Upper lobe of right lung (tissue), 1 donor: ENCODE data around the gene VAMP3. TPM values are rescaled to one million over a fixed set of nuclear protein-coding genes. Genes with fewer than 3 reads are reported as not detected.
"Not testable (repeated sequence)": the region's sequence is repeated elsewhere in the genome, so short reads cannot be mapped to it uniquely, and the experiment has no call there.

Experiments used
- ATAC-seq: fragments of 200-7000 bp; cut with Tn5 transposase; one replicate; pipeline ENCODE4 v1.9.1; 2020; ENCODE audit warnings: mild to moderate bottlenecking, moderate library complexity
- DNase-seq: peaks from one replicate; pipeline ENCODE4 v3.0.0-alpha.2; 2020
- H3K27ac ChIP-seq: fragments of 200-600 bp; one replicate; pipeline ENCODE4 v1.8.0; 2022
- H3K27me3 ChIP-seq: fragments of 200-600 bp; one replicate; pipeline ENCODE4 v1.8.0; 2022; ENCODE audit warnings: mild to moderate bottlenecking
- H3K36me3 ChIP-seq: fragments of 200-600 bp; one replicate; pipeline ENCODE4 v1.8.0; 2022
- H3K4me1 ChIP-seq: fragments of 200-600 bp; one replicate; pipeline ENCODE4 v1.8.0; 2022
- H3K4me3 ChIP-seq: fragments of 200-600 bp; one replicate; pipeline ENCODE4 v1.8.0; 2022; ENCODE audit warnings: mild to moderate bottlenecking
- H3K9me3 ChIP-seq: fragments of 200-600 bp; one replicate; pipeline ENCODE4 v1.8.0; 2022
- intact Hi-C: fragments of 100-400 bp; cut with DNase I; formaldehyde crosslinking; loops from one replicate; pipeline ENCODE4 v1.11.0; 2022
- total RNA-seq: library from RNA; stranded (reverse); fragmentation: NEBNext Ultra II Directional; extraction: Animal tissue kit (Norgen Biotek cat#: 25700); gene quantifications from one replicate; pipeline ENCODE4 v1.2.1, GENCODE V29; 2021
- TF ChIP-seq, protein P1 (sequence below): fragments of 200-600 bp; IDR thresholded peaks from one replicate; pipeline ENCODE4 v1.8.0; 2022; ENCODE audit warnings: antibody characterized with exemption
- donor health status: DM: no; HTN: yes; CAD: no; lungs with severe emphysema.

The VAMP3 gene
- total RNA-seq, 1 donor from 2014 or later, result 129 TPM

- Histone ChIP-seq H3K4me1 (peaks cover 15% of the 10 kb centered on the region), H3K36me3 (peaks cover 73% of the 10 kb centered on the region), H3K9me3 (no peaks in the 10 kb centered on the region), H3K27me3 (no peaks in the 10 kb centered on the region), H3K4me3 (no peak overlapping the region), H3K27ac (no peak overlapping the region)
- DNase-seq, result no peak
- ATAC-seq, result no peak
- TF ChIP-seq, protein P1, sequence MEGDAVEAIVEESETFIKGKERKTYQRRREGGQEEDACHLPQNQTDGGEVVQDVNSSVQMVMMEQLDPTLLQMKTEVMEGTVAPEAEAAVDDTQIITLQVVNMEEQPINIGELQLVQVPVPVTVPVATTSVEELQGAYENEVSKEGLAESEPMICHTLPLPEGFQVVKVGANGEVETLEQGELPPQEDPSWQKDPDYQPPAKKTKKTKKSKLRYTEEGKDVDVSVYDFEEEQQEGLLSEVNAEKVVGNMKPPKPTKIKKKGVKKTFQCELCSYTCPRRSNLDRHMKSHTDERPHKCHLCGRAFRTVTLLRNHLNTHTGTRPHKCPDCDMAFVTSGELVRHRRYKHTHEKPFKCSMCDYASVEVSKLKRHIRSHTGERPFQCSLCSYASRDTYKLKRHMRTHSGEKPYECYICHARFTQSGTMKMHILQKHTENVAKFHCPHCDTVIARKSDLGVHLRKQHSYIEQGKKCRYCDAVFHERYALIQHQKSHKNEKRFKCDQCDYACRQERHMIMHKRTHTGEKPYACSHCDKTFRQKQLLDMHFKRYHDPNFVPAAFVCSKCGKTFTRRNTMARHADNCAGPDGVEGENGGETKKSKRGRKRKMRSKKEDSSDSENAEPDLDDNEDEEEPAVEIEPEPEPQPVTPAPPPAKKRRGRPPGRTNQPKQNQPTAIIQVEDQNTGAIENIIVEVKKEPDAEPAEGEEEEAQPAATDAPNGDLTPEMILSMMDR, result no peak
- intact Hi-C loops, result no loop called here
Measured at GRCh38 chr1:7789828-7790227, 18.7 kb downstream of the VAMP3 start.

GRCh38 chr1:7791027-7791426 is 19.9 kb downstream of the VAMP3 start:
- intact Hi-C loops, DNase-seq, H3K4me3 ChIP-seq, H3K9me3 ChIP-seq, H3K27ac ChIP-seq, H3K27me3 ChIP-seq, ATAC-seq: not testable (repeated sequence)
- peaks cover 13% of the 10 kb centered on the region for H3K4me1 ChIP-seq
- peaks cover 85% of the 10 kb centered on the region for H3K36me3 ChIP-seq

DNA sequence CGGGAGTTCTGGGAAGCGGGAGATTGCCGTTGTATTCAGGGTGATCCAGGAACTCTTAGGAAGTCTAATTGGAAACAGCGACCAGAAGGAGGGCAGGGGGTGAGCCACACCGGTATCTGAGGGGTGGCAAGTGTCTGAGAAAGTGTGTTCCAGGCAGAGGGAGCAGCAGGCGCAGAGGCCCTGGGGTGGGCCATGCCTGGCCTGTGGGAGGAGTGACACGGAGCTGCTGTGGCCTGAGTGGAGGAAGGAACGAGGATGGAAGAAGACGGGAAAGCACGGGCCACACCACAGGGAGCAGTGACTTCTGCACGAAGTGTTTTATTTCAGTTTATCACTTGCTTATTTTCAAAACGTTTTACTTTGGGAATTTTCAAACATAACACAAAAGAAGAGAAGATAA is 24.3 kb downstream of the VAMP3 start:
- Histone ChIP-seq H3K36me3 (peaks cover 72% of the 10 kb centered on the region), H3K9me3 (no peaks in the 10 kb centered on the region), H3K4me3 (no peak overlapping the region), H3K27ac (no peak overlapping the region), H3K4me1 (no peaks in the 10 kb centered on the region), H3K27me3 (no peaks in the 10 kb centered on the region)
- ATAC-seq, result no peak
- intact Hi-C loops, result no loop called here
- TF ChIP-seq, protein P1, result no peak
- DNase-seq, result no peak

DNA sequence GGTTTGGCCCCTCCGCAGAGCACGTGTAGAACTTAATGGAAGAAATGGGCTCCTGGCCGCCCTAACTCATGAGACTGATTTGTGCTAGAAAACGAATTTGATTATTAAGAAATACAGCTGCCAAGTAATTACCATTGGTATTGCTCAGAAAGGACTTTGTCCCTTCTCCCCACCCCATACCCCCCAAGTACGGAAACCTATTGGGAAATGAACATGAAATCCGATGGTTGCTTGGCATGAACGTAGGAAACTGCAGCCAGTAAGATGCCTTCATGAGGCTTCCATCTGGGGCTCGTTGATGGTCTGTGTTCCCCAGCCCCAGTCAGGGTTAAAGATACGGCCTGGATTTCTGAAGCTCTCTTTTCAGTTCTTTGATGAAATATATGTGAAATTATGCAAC is 34.4 kb downstream of the VAMP3 start:
- peaks cover 88% of the 10 kb centered on the region for H3K36me3 ChIP-seq
- H3K4me3 ChIP-seq, result no peak overlapping the region
- ATAC-seq, result no peak
- DNase-seq, result no peak
- no peak overlapping the region for H3K27ac ChIP-seq
- H3K27me3 ChIP-seq, result no peaks in the 10 kb centered on the region
- no peaks in the 10 kb centered on the region for H3K4me1 ChIP-seq
- no peaks in the 10 kb centered on the region for H3K9me3 ChIP-seq
- TF ChIP-seq, protein P1, result no peak
- intact Hi-C loops, result no loop called here

GRCh38 chr1:7808253-7808844 is 37.3 kb downstream of the VAMP3 start:
- TF ChIP-seq, protein P1, result peak; percentile 54
- Histone ChIP-seq H3K27ac (no peak overlapping the region), H3K27me3 (no peaks in the 10 kb centered on the region), H3K4me1 (no peaks in the 10 kb centered on the region), H3K9me3 (no peaks in the 10 kb centered on the region), H3K4me3 (no peak overlapping the region), H3K36me3 (peaks cover 76% of the 10 kb centered on the region)
- intact Hi-C loops, result no loop called here
- no peak for ATAC-seq
- no peak for DNase-seq

- peaks cover 75% of the 10 kb centered on the region for H3K36me3 ChIP-seq
- DNase-seq, result no peak
Measured at GRCh38 chr1:7809742-7810141, 38.6 kb downstream of the VAMP3 start.

More at GRCh38 chr1:7809742-7810141, 38.6 kb downstream of the VAMP3 start:
- ATAC-seq, result no peak
- no peak overlapping the region for H3K27ac ChIP-seq
- no peaks in the 10 kb centered on the region for H3K9me3 ChIP-seq
- no peaks in the 10 kb centered on the region for H3K27me3 ChIP-seq
- H3K4me3 ChIP-seq, result no peak overlapping the region
- H3K4me1 ChIP-seq, result no peaks in the 10 kb centered on the region
- intact Hi-C loops, result no loop called here
- TF ChIP-seq, protein P1, result no peak
